Measurements from ENCODE around the gene ERP27. TPM values are rescaled to one million over a fixed set of nuclear protein-coding genes. Genes with fewer than 3 reads are reported as not detected.

ERP27 gene
- total RNA-seq, 1 donor, result 0.18 TPM

DNA sequence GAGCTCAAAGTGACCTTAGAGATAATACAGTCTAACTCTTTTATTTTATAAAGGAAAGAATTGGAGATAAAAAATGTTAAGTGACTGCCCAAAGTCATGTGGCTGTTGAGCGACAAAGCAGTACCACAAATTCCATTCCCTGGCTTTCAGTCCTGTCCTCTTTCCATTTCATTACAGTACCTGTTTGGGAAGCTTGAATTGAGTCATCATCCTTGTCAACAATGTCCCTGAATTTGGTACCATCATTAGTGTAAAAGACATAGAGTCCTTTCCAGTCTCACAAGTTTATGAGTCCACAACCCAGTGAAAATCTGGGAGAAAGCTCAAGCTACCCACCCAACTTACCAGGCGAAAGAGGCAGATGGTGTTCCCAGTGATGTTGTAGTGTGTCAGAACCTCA lies 3.8 kb downstream of the ERP27 start:
- TF ChIP-seq, protein P1, sequence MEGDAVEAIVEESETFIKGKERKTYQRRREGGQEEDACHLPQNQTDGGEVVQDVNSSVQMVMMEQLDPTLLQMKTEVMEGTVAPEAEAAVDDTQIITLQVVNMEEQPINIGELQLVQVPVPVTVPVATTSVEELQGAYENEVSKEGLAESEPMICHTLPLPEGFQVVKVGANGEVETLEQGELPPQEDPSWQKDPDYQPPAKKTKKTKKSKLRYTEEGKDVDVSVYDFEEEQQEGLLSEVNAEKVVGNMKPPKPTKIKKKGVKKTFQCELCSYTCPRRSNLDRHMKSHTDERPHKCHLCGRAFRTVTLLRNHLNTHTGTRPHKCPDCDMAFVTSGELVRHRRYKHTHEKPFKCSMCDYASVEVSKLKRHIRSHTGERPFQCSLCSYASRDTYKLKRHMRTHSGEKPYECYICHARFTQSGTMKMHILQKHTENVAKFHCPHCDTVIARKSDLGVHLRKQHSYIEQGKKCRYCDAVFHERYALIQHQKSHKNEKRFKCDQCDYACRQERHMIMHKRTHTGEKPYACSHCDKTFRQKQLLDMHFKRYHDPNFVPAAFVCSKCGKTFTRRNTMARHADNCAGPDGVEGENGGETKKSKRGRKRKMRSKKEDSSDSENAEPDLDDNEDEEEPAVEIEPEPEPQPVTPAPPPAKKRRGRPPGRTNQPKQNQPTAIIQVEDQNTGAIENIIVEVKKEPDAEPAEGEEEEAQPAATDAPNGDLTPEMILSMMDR (IDR thresholded peaks at IDR 0.05; ENCODE audit: insufficient read depth, low read length), result no peak
- no peak overlapping the region for H3K4me3 ChIP-seq (ENCODE audit: low read depth, low read length)
- no peak for DNase-seq (ENCODE audit: low read depth)

- TF ChIP-seq, protein P1 (IDR thresholded peaks at IDR 0.05; ENCODE audit: insufficient read depth, low read length), result no peak
- H3K4me3 ChIP-seq (ENCODE audit: low read depth, low read length), result no peak overlapping the region
- DNase-seq (ENCODE audit: low read depth), result no peak
Measured at GRCh38 chr12:14931791-14932560, 6.4 kb downstream of the ERP27 start.

DNA sequence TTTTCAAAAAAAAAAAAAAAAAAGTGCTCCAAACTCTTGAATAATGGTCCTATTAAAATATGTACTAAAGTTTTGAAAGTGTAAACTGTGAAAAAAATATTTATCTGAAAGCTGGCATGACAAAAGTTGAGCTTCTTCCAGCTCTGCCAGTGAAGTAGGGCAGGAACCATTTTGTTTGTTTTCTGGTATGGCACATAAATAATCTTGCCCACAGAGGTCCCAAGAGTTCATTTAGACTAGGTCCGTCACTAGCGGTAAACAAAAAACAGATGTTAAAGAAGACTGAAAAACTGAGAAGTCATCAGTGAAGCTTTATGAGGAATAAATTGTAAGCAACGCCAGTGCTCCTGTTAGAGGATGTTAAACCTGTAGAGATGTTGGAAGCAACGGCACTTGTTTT lies 7.0 kb downstream of the ERP27 start:
- no peak for DNase-seq (ENCODE audit: low read depth)
- H3K4me3 ChIP-seq (ENCODE audit: low read depth, low read length), result no peak overlapping the region
- TF ChIP-seq, protein P1 (IDR thresholded peaks at IDR 0.05; ENCODE audit: insufficient read depth, low read length), result no peak

GRCh38 chr12:14930299-14930698 lies 8.0 kb downstream of the ERP27 start:
- no peak overlapping the region for H3K4me3 ChIP-seq (ENCODE audit: low read depth, low read length)
- no peak for DNase-seq (ENCODE audit: low read depth)
- TF ChIP-seq, protein P1 (IDR thresholded peaks at IDR 0.05; ENCODE audit: insufficient read depth, low read length), result no peak

DNA sequence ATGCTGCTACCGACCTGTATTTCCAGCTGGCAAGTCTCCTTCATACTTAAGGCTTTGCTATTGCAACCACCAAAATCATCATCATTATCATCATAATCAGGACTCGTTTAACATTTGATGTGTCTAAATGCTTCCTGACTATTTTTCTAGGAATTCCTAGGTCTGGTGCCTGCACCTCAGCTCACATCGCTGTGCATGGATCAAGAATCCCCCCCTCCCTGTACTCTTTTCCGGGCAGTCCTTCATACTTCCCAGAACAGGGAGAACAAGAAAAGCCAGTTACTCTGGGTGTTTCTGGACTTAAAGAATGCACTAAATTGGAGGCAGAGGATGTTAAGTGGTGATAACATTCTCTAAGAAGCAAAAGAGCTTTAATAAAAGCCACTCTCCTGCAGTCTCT lies 9.4 kb downstream of the ERP27 start:
- TF ChIP-seq, protein P1 (IDR thresholded peaks at IDR 0.05; ENCODE audit: insufficient read depth, low read length), result no peak
- DNase-seq (ENCODE audit: low read depth), result no peak
- H3K4me3 ChIP-seq (ENCODE audit: low read depth, low read length), result no peak overlapping the region

DNA sequence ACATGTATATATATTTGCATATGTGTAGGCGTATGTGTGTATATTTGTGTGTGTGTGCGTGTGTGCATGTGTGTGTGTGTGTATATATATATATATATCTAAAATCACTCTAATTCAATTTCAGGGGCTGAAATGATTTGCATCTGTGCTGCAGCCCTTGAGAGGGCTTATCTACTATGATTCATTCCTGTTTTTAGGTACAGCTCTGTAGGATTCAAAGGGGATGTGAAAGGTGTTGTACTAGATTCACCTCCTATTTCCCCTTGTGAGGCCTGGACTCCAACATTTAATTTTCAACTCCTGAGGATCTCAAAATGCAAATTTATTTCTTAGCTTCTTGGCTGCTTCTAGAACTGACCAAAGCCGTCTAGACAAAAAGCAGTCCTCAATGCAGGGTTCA lies 11.1 kb downstream of the ERP27 start:
- no peak for DNase-seq (ENCODE audit: low read depth)
- H3K4me3 ChIP-seq (ENCODE audit: low read depth, low read length), result no peak overlapping the region
- TF ChIP-seq, protein P1 (IDR thresholded peaks at IDR 0.05; ENCODE audit: insufficient read depth, low read length), result no peak

- no peak for DNase-seq (ENCODE audit: low read depth)
- TF ChIP-seq, protein P1 (IDR thresholded peaks at IDR 0.05; ENCODE audit: insufficient read depth, low read length), result no peak
Measured at GRCh38 chr12:14924541-14924940, 13.8 kb downstream of the ERP27 start.

More at GRCh38 chr12:14924541-14924940, 13.8 kb downstream of the ERP27 start:
- no peak overlapping the region for H3K4me3 ChIP-seq (ENCODE audit: low read depth, low read length)
